ENCODE data around the gene TNNT1.

Gene TNNT1

DNA sequence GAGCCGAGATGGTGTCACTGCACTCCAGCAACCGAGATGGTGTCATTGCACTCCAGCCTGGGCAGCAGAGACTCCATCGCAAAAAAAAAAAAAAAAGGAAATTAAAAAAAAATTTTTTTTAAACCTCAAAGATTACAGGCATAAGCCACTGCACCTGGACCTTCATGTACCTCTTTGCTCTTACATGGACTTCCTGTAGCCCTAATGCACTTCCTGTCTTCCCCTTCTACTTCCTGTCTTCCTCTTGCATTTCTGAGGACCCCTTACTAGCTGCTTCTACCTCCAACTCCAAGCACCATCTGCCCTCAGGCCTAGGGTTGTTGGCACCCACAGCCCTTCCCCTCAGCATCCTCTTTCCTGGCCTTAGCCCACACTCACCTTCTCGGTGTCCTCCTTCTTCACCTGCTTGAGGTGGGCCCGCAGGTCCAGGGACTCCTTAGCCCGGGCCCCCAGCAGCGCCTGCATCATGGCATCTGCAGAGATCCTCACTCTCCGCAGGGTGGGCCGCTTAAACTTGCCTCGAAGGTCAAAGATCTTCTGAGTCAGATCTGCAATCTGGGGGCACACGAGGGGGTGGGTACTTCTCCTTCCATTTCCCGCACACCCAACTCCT is 4.8 kb upstream of the TNNT1 start:
- TF ChIP-seq, protein P1, sequence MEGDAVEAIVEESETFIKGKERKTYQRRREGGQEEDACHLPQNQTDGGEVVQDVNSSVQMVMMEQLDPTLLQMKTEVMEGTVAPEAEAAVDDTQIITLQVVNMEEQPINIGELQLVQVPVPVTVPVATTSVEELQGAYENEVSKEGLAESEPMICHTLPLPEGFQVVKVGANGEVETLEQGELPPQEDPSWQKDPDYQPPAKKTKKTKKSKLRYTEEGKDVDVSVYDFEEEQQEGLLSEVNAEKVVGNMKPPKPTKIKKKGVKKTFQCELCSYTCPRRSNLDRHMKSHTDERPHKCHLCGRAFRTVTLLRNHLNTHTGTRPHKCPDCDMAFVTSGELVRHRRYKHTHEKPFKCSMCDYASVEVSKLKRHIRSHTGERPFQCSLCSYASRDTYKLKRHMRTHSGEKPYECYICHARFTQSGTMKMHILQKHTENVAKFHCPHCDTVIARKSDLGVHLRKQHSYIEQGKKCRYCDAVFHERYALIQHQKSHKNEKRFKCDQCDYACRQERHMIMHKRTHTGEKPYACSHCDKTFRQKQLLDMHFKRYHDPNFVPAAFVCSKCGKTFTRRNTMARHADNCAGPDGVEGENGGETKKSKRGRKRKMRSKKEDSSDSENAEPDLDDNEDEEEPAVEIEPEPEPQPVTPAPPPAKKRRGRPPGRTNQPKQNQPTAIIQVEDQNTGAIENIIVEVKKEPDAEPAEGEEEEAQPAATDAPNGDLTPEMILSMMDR (conservative IDR thresholded peaks at IDR 0.05; ENCODE audit: low read depth), result no peak
- ChIA-PET POLR2A (ENCODE audit: low non-redundant PET) (no interaction called here), CTCF (no interaction called here)
- H3K27ac ChIP-seq, result peak overlapping the region; percentile 10; the same call in 1 of the 2 replicates
- no peak for DNase-seq (ENCODE audit: low spot score)

DNA sequence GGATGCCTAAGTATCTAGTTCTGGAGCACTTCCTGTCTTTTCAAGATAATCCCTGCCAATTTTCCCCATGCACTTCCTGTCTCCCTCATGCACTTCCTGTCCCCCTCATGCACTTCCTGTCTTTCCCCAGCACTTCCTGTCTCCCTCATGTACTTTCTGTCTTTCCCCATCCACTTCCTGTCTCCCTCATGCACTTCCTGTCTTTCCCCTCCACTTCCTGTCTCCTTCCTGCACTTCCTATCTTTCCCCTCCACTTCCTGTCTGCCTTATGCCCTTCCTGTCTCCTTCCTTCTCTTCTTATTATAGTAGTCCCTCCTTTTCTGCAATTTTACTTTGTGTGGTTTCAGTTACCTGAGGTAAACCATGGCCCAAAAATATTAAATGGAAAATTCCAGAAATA is 3.0 kb upstream of the TNNT1 start:
- CTCF ChIA-PET, result interaction anchor here (1.1 to 1.5 kb wide), 2 partner anchors 8 to 14 kb away, joined by 4 to 9 read pairs; no protein-coding TSS in a partner anchor
- POLR2A ChIA-PET (ENCODE audit: low non-redundant PET), result no interaction called here
- TF ChIP-seq, protein P1 (conservative IDR thresholded peaks at IDR 0.05; ENCODE audit: low read depth), result no peak
- H3K27ac ChIP-seq, result peak overlapping the region; percentile 45
- DNase-seq (ENCODE audit: low spot score), result no peak

DNA sequence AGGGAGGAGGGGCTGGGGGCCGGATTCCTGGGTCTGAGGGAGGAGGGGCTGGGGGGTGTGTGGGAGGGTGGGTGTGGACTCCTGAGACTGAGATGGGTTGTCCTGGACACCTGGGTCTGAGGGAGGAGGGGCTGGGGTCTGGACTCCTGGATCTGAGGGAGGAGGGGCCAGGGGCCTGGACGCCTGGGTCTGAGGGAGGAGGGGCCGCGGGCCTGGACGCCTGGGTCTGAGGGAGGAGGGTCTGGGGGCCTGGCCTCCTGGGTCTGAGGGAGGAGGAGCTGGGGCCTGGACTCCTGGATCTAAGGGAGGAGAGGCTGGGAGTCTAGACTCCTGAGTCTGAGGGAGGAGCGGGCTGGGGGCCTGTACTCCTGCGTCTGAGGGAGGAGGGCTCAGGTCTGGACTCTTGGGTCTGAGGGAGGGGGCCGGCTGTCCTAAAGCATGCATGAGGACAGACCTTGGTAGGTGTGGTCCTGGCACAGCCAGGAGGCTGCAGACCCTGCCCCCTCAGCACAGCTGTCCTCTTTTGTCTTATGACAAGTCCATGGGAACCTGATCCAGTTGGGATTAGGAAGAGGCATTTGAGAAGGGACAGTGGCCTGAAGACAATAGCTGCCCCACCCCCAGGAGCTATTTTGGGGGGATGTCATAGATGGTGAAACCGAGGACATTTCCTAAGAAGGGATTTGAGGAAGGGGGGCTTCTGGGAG is 1.3 kb downstream of the TNNT1 start:
- CTCF ChIA-PET, result no interaction called here
- DNase-seq (ENCODE audit: low spot score), result no peak
- POLR2A ChIA-PET (ENCODE audit: low non-redundant PET), result no interaction called here
- TF ChIP-seq, protein P1 (conservative IDR thresholded peaks at IDR 0.05; ENCODE audit: low read depth), result no peak
- H3K27ac ChIP-seq, result peak overlapping the region; percentile 83

DNA sequence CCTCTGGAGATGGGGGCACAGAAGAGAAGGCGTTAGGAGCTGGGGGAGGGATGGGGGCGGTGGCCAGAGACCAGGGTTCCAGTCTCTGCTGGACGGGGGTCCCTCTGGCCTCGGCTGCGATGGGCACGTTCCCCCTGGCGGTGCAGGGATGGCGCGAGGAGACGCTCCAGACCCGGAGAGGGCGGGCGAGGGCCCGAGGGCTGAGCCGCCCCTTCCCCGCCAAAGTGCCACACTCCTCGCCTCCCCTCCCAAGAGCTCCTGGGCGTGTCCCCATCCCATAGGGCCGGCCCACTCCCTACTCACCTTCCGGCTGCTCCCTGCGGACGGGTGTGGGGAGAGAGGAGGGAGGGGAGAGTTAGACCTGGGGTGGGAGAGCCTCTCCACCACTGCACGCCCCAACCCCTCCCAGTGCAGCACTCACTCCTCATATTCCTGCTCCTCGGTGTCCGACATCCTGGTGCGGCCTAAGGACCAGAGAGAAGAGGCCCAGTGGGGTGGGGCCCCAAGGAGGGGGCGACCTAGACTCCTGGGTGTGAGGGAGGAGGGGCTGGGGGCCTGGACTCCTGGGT is 2.2 kb downstream of the TNNT1 start:
- TF ChIP-seq, protein P1 (conservative IDR thresholded peaks at IDR 0.05; ENCODE audit: low read depth), result no peak
- ChIA-PET POLR2A (ENCODE audit: low non-redundant PET) (interaction anchor here (0.6 kb wide), 1 partner anchor 57 kb away, joined by 3 read pairs; no protein-coding TSS in a partner anchor), CTCF (interaction anchor here (0.5 to 1.9 kb wide), 6 partner anchors 10 to 480 kb away, joined by 3 to 13 read pairs (median 4); no protein-coding TSS in a partner anchor)
- peak overlapping the region; percentile 83 for H3K27ac ChIP-seq
- DNase-seq (ENCODE audit: low spot score), result peak; percentile 67

DNA sequence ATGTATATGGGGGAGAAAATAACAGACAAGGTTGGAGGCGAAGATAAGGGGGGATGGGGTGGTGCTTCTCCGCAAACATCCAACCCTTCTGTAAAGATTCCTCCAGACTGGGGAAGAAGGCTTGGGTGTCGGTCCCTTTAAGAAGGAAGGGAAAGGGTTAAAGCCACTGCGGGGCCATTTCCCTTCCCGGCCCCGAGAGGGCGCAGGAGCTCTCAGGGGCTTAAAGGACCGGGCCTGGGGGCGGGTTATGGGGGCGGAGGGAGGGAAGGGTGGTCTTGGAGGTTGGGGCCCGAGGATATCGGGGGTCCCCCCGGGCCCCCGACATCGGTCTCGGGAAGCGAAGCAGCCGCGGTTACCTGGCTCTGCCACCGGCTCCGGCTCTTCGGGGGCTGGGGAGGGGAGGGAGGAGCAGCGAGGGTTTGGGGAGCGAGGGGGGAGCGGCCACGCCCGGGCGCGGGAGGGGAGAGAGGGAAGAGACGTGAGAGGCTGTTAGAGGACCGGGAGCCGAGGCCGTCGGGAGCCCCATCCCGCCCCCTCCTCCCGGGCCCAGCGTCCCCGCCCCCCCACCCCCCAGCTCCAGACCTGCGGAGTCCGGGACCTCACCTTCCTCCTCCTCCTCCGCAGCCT is 2.8 kb downstream of the TNNT1 start:
- DNase-seq (ENCODE audit: low spot score), result peak; percentile 73
- peak overlapping the region; percentile 83 for H3K27ac ChIP-seq
- CTCF ChIA-PET, result interaction anchor here (0.5 to 1.9 kb wide), 6 partner anchors 10 to 481 kb away, joined by 3 to 13 read pairs (median 4); no protein-coding TSS in a partner anchor
- TF ChIP-seq, protein P1 (conservative IDR thresholded peaks at IDR 0.05; ENCODE audit: low read depth), result peak; percentile 83
- POLR2A ChIA-PET (ENCODE audit: low non-redundant PET), result interaction anchor here (0.6 kb wide), 1 partner anchor 57 kb away, joined by 3 read pairs; no protein-coding TSS in a partner anchor

DNA sequence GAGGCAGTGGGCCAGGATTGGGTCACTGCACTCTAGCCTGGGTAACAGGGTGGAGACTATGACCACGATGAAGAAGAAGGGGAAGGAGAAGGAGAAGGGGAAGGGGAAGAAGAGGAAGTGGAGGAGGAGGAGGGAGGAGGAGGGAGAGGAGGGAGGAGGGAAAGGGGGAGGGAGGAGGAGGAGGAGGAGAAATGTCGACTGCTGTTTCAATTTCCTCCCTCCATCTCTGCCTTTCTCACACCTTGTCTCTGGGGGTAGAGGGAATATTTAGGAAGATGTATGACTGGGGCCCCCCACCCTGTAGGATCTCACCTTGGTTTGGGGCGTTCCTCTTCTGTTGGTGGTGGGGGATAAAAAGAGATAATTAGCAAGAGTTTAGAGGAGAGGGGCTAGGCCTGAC is 3.8 kb downstream of the TNNT1 start:
- POLR2A ChIA-PET (ENCODE audit: low non-redundant PET), result no interaction called here
- peak overlapping the region; percentile 83 for H3K27ac ChIP-seq
- no peak for DNase-seq (ENCODE audit: low spot score)
- TF ChIP-seq, protein P1 (conservative IDR thresholded peaks at IDR 0.05; ENCODE audit: low read depth), result no peak
- CTCF ChIA-PET, result interaction anchor here (0.5 to 1.9 kb wide), 2 partner anchors 15 to 672 kb away, joined by 3 to 13 read pairs; partner anchors contain the start of gene CDC42EP5

All from RWPE1 (cell line).